Aorta (tissue), 5 donors: ENCODE data around the gene HMGXB4. TPM values are rescaled to one million over a fixed set of nuclear protein-coding genes. Genes with fewer than 3 reads are reported as not detected.

Experiments
- ATAC-seq: fragments of 200-7000 bp; cut with Tn5 transposase; one replicate; pipeline ENCODE4 v1.9.1; 2022; ENCODE audit warnings: moderate library complexity; ENCODE audit not compliant: low FRiP score
- DNase-seq, 2 donors: peaks; one replicate each; pipeline ENCODE4 v3.0.0-alpha.2; 2020
- H3K27ac ChIP-seq, 2 donors: one replicate each; pipeline ENCODE4 v1.5.1; 2013; ENCODE audit warnings: low read length in 2 of 2, mild to moderate bottlenecking in 2 of 2, moderate library complexity in 2 of 2, control low read depth in 1 of 2, inconsistent platforms in 1 of 2, low read depth in 1 of 2
- H3K27me3 ChIP-seq, 2 donors: one replicate each; pipeline ENCODE4 v1.6.1; 2013; ENCODE audit warnings: control low read depth in 1 of 2, low read length in 1 of 2, mild to moderate bottlenecking in 1 of 2, moderate library complexity in 1 of 2; ENCODE audit not compliant: insufficient read depth in 2 of 2, control insufficient read depth in 1 of 2
- H3K36me3 ChIP-seq, 2 donors: one replicate each; pipeline ENCODE4 v1.6.1; 2013; ENCODE audit warnings: control low read depth in 1 of 2, low read length in 1 of 2, mild to moderate bottlenecking in 1 of 2; ENCODE audit not compliant: insufficient read depth in 2 of 2, control insufficient read depth in 1 of 2
- H3K4me1 ChIP-seq, 2 donors: one replicate each; pipeline ENCODE4 v1.6.1; 2013; ENCODE audit warnings: low read length in 2 of 2, control low read depth in 1 of 2, mild to moderate bottlenecking in 1 of 2, moderate library complexity in 1 of 2; ENCODE audit not compliant: insufficient read depth in 2 of 2, control insufficient read depth in 1 of 2
- H3K4me3 ChIP-seq, 2 donors: one replicate each; pipeline ENCODE4 v1.5.1; 2013; ENCODE audit warnings: low read length in 2 of 2, control low read depth in 1 of 2, mild to moderate bottlenecking in 1 of 2
- H3K9me3 ChIP-seq: one replicate; pipeline ENCODE4 v1.6.1; 2013; ENCODE audit warnings: mild to moderate bottlenecking, low read length; ENCODE audit not compliant: control insufficient read depth
- WGBS, 2 donors: extraction: QIAGEN DNeasy Blood & Tissue Kit; methylation state at CpG; one replicate each; pipeline ENCODE4 v1.1.7; 2013; 5-methylcytosine and 5-hydroxymethylcytosine counted together
- intact Hi-C, 2 donors: fragments of 100-400 bp; cut with DNase I; formaldehyde crosslinking; loops; one replicate each; pipeline versions ENCODE4 v1.14.2 to v1.15.0; 2022
- polyA plus RNA-seq, 2 donors: library from polyadenylated mRNA; stranded (reverse); fragments of 200-250 nt; gene quantifications; one replicate each; pipeline ENCODE4 v1.2.3, GENCODE V29; 2013
- total RNA-seq, 2 donors: library from RNA; stranded (reverse); fragmentation: NEBNext Ultra II Directional; extraction: Animal tissue kit (Norgen Biotek cat#: 25700); gene quantifications; one replicate each; pipeline ENCODE4 v1.2.1, GENCODE V29; 2021
- donor health status: healthy with polysubstance abuse.
- donor health status: Bipolar disorder and iron deficiency.
- donor health status: DM: no; HTN: no; CAD: no.
- donor health status: DM: no; HTN: no; CAD: no.
- donor health status: DM: yes; HTN: yes; CAD: no.

HMGXB4 gene
- total and polyA plus RNA-seq, 4 donors = 7.5 to 16.0 (median 12.3) TPM

DNA sequence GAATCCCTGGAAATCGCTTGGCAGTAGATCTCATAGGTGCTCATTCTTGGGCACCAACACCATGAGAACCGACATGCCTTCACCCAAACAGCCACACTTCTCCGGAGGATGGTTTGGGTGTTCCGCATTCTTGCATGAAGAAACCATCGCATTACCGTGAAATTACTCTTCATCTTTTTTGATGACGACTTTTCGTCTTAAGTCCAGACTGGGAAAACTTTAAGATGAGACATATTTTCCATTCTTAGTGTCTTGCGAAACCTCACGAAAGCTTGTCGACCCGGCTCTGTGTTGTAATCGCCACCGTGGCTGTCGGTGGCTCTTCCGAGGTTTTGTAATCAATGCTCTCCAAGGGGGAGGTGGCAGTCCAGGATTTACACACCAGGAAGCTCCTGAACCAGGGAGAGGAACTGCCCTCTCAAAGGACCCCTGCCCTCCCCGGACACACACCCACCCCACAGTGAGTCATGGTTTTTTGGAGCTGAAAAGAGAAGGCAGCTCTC, 44.1 kb downstream of the HMGXB4 start:
- no peak overlapping the region for H3K27ac ChIP-seq
- DNase-seq (peak in 1 of 2 donors; percentile 69), ATAC-seq (no peak)
- intact Hi-C loops = loop anchor here in 1 of 2 donors (5.0 kb wide), 1 partner anchor 1476 kb away; the partner anchor contains the start of gene IFT27
- WGBS, 2 donors = 83 to 87% methylated on average over 17 of the region's 17 CpGs
- H3K9me3 ChIP-seq = no peaks in the 10 kb centered on the region
- no peak overlapping the region for H3K4me3 ChIP-seq
- no peaks in the 10 kb centered on the region for H3K4me1 ChIP-seq
- no peaks in the 10 kb centered on the region for H3K36me3 ChIP-seq
- no peaks in the 10 kb centered on the region for H3K27me3 ChIP-seq

DNA sequence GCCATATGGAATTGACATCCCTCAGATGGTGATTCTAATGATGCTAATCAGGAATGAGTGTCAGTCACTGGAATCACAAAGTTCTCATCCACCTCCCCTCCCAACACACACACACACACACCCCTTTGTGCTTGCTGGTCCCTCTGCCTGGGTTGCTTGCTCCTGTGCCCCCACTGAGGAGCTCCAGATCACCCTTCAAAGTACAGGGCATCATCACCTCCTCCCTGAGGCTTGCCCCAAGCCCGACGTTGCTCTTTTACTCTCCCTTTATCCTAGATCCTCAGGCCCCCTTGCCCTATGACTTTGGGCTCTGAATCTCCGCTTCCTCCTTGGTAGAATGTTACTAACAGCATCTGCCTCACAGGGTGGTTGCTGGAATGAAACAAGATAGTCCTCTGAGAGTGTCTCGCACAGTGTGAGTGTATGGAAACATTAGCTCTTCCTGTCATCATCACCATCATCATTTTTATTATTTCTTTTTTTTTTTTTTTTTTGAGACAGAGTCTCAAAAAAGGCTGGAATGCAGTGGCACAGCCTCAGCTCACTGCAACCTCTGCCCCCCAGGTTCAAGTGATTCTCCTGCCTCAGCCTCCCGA, 45.8 kb downstream of the HMGXB4 start:
- H3K9me3 ChIP-seq = no peaks in the 10 kb centered on the region
- DNase-seq (no peak), ATAC-seq (no peak)
- H3K4me1 ChIP-seq = no peaks in the 10 kb centered on the region
- no peaks in the 10 kb centered on the region for H3K36me3 ChIP-seq
- WGBS, 2 donors = 90% methylated on average over 5 of the region's 5 CpGs
- H3K4me3 ChIP-seq = no peak overlapping the region
- H3K27me3 ChIP-seq = no peaks in the 10 kb centered on the region
- intact Hi-C loops = loop anchor here in 1 of 2 donors (5.0 kb wide), 1 partner anchor 1474 kb away; the partner anchor contains the start of gene IFT27
- H3K27ac ChIP-seq = no peak overlapping the region

DNA sequence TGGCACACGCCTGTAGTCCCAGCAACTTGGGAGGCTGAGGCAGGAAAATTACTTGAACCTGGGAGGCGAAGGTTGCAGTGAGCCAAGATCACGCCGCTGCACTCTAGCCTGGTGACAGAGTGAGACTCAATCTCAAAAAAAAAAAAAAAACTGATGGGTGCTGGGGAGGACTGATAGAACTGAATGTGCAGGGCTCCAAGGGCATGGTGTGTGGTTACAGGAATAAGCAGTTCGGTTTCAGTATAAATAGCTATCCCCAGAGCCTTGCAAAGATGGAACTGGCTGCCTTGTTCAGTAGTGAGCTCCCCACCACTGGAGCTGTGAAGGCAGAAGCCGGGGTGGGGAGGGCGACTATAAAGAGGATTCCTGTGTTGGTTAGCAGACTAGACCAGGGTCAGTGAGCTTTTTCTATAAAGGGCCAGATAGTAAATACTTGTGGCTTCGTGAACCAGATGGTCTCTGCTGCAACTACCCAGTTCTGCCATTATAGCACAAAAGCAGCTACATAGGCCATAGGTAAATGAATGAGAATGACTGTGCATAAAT, 48.3 kb downstream of the HMGXB4 start:
- no peaks in the 10 kb centered on the region for H3K27me3 ChIP-seq
- H3K4me1 ChIP-seq = no peaks in the 10 kb centered on the region
- intact Hi-C loops = no loop called here
- 82 to 84% methylated on average over 8 of the region's 8 CpGs for WGBS, 2 donors
- no peaks in the 10 kb centered on the region for H3K9me3 ChIP-seq
- no peaks in the 10 kb centered on the region for H3K36me3 ChIP-seq
- H3K4me3 ChIP-seq = no peak overlapping the region
- DNase-seq (no peak), ATAC-seq (no peak)
- no peak overlapping the region for H3K27ac ChIP-seq

DNA sequence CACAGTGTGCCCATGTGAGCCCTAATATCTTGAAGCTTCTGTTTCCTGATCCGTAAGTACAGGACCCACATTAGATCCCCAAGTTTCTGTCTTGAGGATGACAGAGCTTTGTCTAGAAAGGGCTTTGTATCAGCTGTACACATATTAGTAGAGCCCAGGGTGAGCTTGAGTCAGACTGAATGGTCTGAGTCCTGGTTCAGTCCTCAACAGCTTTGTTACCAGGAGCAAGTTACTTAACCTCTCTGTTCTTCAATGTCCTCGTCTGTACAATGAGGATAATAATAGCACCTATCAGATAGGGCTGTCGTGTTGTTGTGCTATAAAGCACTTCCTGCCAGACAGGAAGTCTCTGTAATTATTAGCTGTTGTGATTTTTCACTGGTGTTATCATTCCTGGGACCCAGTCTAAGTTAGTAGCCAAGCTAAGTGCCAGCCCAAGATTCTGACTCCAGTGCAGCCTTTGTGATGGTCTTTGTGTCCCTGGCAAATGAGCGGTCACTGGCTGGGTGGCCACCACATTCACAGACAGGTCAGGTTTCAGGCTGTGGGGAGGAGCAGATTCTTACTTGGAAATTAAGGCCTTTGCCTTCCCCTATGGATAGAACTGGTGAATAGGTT, 49.2 kb downstream of the HMGXB4 start:
- Histone ChIP-seq H3K36me3 (no peaks in the 10 kb centered on the region), H3K9me3 (no peaks in the 10 kb centered on the region), H3K4me1 (no peaks in the 10 kb centered on the region), H3K27me3 (no peaks in the 10 kb centered on the region), H3K27ac (no peak overlapping the region), H3K4me3 (no peak overlapping the region)
- no peak for ATAC-seq
- 40 to 48% methylated on average over 4 of the region's 4 CpGs for WGBS, 2 donors
- no peak for DNase-seq
- intact Hi-C loops = no loop called here

DNA sequence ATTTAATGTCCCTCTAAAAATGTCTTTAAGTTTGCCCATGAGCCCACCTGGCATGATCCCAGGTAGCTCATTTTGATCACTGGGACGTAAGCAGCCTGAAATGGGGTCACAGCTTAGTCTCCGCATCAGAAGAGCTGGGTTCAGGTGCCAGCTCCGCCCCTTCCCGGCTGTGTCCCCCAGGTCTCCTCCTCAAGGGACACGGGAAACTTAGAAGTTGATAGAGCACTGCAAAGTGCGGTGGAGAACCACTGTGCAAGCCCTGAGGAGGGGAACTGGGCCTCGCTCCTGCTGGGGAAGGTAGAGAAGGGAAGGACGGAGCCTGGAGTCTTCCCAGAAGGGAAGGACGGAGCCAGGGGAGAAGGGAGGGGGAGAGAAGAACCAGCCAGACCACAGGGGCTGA, 50.1 kb downstream of the HMGXB4 start:
- H3K27ac ChIP-seq = no peak overlapping the region
- no peaks in the 10 kb centered on the region for H3K27me3 ChIP-seq
- H3K4me3 ChIP-seq = no peak overlapping the region
- no peaks in the 10 kb centered on the region for H3K4me1 ChIP-seq
- H3K9me3 ChIP-seq = no peaks in the 10 kb centered on the region
- DNase-seq (peak in 1 of 2 donors; percentile 47), ATAC-seq (no peak)
- intact Hi-C loops = no loop called here
- H3K36me3 ChIP-seq = no peaks in the 10 kb centered on the region
- WGBS, 2 donors = 74 to 80% methylated on average over 9 of the region's 9 CpGs

DNA sequence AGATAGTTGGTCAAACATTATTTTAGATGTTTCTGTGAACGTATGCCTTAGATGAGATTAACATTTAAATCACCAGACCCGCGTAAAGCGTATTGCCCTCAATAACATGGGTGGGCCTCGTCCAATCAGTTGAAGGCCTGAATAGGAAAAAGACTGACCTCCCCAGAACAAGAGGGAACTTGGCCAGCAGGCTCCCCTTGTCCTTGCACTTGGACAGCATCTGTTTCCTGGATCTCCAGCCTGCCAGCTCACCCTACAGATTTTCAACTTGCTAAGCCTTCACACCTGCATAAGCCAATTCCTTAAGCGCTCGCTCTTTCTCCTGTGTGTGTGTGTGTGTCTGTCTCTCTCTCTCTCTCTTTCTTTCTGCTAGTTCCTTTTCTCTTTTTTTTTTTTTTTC, 50.6 kb downstream of the HMGXB4 start:
- peak in 1 of 2 donors; percentile 13 for DNase-seq
- H3K4me1 ChIP-seq = no peaks in the 10 kb centered on the region
- H3K27me3 ChIP-seq = no peaks in the 10 kb centered on the region
- H3K27ac ChIP-seq = no peak overlapping the region
- H3K4me3 ChIP-seq = no peak overlapping the region
- H3K9me3 ChIP-seq = no peaks in the 10 kb centered on the region
- 91 to 92% methylated on average over 7 of the region's 7 CpGs for WGBS, 2 donors
- intact Hi-C loops = no loop called here
- H3K36me3 ChIP-seq = no peaks in the 10 kb centered on the region
- no peak for ATAC-seq

DNA sequence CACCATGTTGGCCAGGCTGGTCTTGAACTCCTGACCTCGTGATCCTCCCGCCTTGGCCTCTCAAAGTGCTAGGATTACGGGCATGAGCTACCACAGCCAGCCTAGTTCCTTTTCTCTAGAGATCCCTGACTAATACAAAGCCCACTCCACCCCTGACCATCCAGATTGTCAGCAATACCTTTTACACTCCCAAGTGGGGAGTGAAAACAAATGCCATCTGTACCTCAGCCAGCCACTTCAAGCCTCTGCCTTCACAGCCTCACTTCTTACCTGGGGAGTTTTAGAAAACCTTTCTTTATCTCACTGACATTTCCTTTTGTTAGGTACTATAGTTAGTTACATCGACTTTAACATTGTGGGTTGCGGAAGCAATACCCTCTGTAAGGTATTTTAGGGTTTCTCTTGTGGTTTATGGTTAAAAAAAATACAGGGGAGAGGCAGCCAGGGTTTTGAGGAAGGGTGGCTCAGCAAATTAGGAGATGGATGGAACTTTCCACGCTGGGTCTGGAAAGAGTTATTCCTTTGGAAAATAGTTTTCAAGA, 51.3 kb downstream of the HMGXB4 start:
- Histone ChIP-seq H3K27me3 (no peaks in the 10 kb centered on the region), H3K9me3 (no peaks in the 10 kb centered on the region), H3K4me1 (peaks cover 0 to under 1% of the 10 kb centered on the region in 2 donors), H3K36me3 (no peaks in the 10 kb centered on the region), H3K27ac (no peak overlapping the region), H3K4me3 (no peak overlapping the region)
- intact Hi-C loops = no loop called here
- no peak for ATAC-seq
- 86 to 87% methylated on average over 6 of the region's 6 CpGs for WGBS, 2 donors
- peak in 1 of 2 donors; percentile 12 for DNase-seq

DNA sequence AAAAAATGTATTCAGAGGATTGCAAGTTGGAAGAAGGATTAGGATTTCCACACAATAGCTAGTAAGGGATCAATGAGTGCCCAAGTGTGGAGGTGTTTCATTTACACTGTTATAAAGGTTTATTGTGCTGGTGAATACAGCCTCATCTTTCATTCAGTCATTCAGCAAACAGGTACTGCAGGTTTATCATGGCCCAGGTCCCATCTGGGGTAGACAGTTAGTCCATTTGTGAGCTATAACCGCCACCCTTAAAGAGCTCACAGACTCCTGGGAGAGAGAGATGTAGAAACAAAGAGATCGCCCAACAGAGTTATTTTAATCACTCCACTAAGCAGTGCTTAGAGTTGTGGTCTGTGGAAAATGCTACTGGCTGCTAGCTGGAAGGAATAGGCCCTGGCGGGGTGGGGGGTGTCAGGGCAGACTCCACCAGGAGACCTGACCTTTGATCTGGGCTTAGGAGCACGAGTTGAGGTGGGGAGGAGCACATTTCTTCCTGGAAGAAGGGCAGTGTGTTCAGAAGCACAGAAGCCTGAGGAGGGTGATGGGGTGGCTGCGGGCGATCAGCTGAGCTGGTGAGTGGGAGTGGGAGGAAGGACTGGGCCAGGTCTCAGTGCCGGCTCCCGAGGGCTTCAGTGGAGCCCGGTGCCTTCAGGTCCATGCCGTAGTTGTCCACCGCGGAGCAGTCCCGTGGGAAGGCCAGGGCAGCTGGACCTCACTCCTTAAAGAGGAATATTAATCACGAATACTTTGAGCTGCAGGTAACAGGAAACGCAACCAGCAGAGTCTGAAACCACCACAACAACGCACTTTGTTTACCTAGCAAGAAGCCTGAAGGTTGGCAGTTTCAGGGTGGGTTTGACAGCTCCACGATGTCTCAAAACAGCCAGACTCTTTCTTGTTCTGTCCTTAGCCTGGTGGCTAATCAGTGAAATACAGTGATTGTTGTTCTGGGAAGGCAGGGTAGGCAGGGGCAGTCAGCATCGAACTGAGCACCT, 53.6 kb downstream of the HMGXB4 start:
- peaks cover 0 to 1% of the 10 kb centered on the region in 2 donors for H3K4me1 ChIP-seq
- no peaks in the 10 kb centered on the region for H3K27me3 ChIP-seq
- 78 to 79% methylated on average over 18 of the region's 18 CpGs for WGBS, 2 donors
- H3K9me3 ChIP-seq = no peaks in the 10 kb centered on the region
- no peak overlapping the region for H3K27ac ChIP-seq
- DNase-seq = peak in 1 of 2 donors; percentile 65
- ATAC-seq = no peak
- no peaks in the 10 kb centered on the region for H3K36me3 ChIP-seq
- H3K4me3 ChIP-seq = no peak overlapping the region
- intact Hi-C loops = no loop called here
